Colonic mucosa (tissue), 4 donors: ENCODE measurements around the gene ZDHHC14. TPM values are rescaled to one million over a fixed set of nuclear protein-coding genes. Genes with fewer than 3 reads are reported as not detected.

Experiments
- DNase-seq: peaks from one replicate; pipeline ENCODE4 v3.0.0-alpha.2; 2020
- H3K27ac ChIP-seq: fragments of 200-600 bp; one replicate; pipeline ENCODE4 v1.8.0; 2021
- H3K27me3 ChIP-seq: fragments of 200-600 bp; one replicate; pipeline ENCODE4 v1.8.0; 2021
- H3K36me3 ChIP-seq: fragments of 200-600 bp; one replicate; pipeline ENCODE4 v1.8.0; 2021
- H3K4me1 ChIP-seq: fragments of 200-600 bp; one replicate; pipeline ENCODE4 v1.8.0; 2021; ENCODE audit warnings: mild to moderate bottlenecking
- H3K4me3 ChIP-seq: fragments of 200-600 bp; one replicate; pipeline ENCODE4 v1.8.0; 2021
- H3K9ac ChIP-seq, 2 donors: one replicate each; pipeline ENCODE4 v1.7.0; 2013; ENCODE audit warnings: control low read depth in 2 of 2, low read depth in 2 of 2, low read length in 2 of 2
- H3K9me3 ChIP-seq: fragments of 200-600 bp; one replicate; pipeline ENCODE4 v1.8.0; 2021
- intact Hi-C: fragments of 100-400 bp; cut with DNase I; formaldehyde crosslinking; loops from one replicate; pipeline ENCODE4 v1.14.1; 2022
- total RNA-seq, 2 donors: library from RNA; stranded (reverse); fragmentation: NEBNext Ultra II Directional in 1 of 2; extraction: Animal tissue kit (Norgen Biotek cat#: 25700) in 1 of 2; gene quantifications; one replicate each; pipeline ENCODE4 v1.2.1, GENCODE V29; 2021
- TF ChIP-seq, protein P1 (sequence below): fragments of 200-600 bp; IDR thresholded peaks from one replicate; pipeline ENCODE4 v1.8.0; 2022; ENCODE audit warnings: antibody characterized with exemption, mild to moderate bottlenecking
- donor health status: healthy.
- donor health status: DM: no; HTN: no; CAD: no.
- donor health status: DM: no; HTN: no; CAD: no.

Gene ZDHHC14
- total RNA-seq, 2 donors from 2014 or later = 8.4 to 11.4 TPM

DNA sequence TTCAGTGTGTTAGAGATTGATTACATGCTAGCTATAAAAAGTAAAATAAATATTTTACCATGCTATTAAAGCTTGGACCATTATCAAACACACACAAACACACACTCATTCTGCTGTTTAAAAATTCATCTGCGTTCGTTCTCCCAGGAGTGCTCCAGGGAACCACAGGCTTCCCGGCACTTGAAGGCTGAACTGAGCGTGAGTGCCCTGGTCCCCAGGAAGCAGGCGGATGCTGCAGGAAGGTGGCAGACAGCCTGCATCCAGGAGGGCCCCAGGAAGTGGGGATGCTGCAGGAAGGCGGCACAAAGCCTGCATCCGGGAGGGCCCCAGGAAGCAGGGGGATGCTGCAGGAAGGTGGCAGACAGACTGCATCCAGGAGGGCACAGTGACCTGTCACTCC, 294.8 kb downstream of the ZDHHC14 start:
- no peak overlapping the region for H3K27ac ChIP-seq
- DNase-seq = no peak
- no peaks in the 10 kb centered on the region for H3K36me3 ChIP-seq
- intact Hi-C loops = no loop called here
- H3K27me3 ChIP-seq = no peaks in the 10 kb centered on the region
- H3K4me3 ChIP-seq = no peak overlapping the region
- H3K9me3 ChIP-seq = no peaks in the 10 kb centered on the region
- H3K9ac ChIP-seq = no peak overlapping the region
- TF ChIP-seq, protein P1, sequence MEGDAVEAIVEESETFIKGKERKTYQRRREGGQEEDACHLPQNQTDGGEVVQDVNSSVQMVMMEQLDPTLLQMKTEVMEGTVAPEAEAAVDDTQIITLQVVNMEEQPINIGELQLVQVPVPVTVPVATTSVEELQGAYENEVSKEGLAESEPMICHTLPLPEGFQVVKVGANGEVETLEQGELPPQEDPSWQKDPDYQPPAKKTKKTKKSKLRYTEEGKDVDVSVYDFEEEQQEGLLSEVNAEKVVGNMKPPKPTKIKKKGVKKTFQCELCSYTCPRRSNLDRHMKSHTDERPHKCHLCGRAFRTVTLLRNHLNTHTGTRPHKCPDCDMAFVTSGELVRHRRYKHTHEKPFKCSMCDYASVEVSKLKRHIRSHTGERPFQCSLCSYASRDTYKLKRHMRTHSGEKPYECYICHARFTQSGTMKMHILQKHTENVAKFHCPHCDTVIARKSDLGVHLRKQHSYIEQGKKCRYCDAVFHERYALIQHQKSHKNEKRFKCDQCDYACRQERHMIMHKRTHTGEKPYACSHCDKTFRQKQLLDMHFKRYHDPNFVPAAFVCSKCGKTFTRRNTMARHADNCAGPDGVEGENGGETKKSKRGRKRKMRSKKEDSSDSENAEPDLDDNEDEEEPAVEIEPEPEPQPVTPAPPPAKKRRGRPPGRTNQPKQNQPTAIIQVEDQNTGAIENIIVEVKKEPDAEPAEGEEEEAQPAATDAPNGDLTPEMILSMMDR = no peak
- H3K4me1 ChIP-seq = no peaks in the 10 kb centered on the region

DNA sequence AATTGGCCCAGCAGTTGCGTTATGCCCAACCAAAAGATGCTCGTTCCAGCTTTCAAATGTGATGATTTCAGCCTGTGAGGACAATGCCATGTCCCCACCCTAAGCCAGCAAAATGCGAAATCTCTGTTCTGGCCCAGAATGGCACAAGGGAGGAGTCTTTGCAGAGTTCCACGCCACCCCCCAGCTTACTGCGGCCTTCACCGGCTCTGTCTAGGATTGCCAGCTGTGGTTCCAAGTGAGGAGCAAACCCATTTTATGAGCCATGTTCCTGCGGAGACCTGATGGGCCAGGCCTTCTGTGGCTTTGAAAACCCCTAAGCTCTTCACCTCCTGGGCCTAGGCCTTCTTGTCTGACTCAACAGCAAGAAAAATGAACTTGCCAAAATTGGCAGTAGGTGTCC, 295.3 kb downstream of the ZDHHC14 start:
- intact Hi-C loops = no loop called here
- no peaks in the 10 kb centered on the region for H3K27me3 ChIP-seq
- no peak for DNase-seq
- H3K4me3 ChIP-seq = no peak overlapping the region
- H3K27ac ChIP-seq = no peak overlapping the region
- no peaks in the 10 kb centered on the region for H3K9me3 ChIP-seq
- no peak overlapping the region for H3K9ac ChIP-seq
- H3K36me3 ChIP-seq = no peaks in the 10 kb centered on the region
- TF ChIP-seq, protein P1 = no peak
- H3K4me1 ChIP-seq = no peaks in the 10 kb centered on the region

DNA sequence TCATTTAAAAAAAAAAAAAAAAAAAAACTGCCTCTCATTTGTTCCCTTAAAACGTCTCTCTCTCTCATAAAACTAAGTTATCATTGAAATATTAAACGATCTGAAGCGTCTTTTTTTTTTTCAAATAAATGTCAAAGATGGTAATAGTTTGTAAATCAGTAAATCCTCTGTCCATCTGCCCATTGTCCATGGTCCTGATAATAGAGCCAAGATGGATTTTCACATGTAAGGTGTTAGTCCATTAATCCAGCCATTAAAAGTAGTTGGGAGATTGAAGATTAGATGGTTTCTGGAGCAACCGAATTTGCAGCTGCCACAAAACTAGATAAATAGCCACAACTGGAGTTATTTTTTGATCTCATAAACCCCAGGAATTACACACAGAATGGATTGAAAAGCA, 296.2 kb downstream of the ZDHHC14 start:
- no peak overlapping the region for H3K9ac ChIP-seq
- intact Hi-C loops = no loop called here
- no peaks in the 10 kb centered on the region for H3K27me3 ChIP-seq
- no peak overlapping the region for H3K4me3 ChIP-seq
- DNase-seq = no peak
- no peaks in the 10 kb centered on the region for H3K4me1 ChIP-seq
- no peak overlapping the region for H3K27ac ChIP-seq
- no peaks in the 10 kb centered on the region for H3K9me3 ChIP-seq
- TF ChIP-seq, protein P1 = no peak
- no peaks in the 10 kb centered on the region for H3K36me3 ChIP-seq

DNA sequence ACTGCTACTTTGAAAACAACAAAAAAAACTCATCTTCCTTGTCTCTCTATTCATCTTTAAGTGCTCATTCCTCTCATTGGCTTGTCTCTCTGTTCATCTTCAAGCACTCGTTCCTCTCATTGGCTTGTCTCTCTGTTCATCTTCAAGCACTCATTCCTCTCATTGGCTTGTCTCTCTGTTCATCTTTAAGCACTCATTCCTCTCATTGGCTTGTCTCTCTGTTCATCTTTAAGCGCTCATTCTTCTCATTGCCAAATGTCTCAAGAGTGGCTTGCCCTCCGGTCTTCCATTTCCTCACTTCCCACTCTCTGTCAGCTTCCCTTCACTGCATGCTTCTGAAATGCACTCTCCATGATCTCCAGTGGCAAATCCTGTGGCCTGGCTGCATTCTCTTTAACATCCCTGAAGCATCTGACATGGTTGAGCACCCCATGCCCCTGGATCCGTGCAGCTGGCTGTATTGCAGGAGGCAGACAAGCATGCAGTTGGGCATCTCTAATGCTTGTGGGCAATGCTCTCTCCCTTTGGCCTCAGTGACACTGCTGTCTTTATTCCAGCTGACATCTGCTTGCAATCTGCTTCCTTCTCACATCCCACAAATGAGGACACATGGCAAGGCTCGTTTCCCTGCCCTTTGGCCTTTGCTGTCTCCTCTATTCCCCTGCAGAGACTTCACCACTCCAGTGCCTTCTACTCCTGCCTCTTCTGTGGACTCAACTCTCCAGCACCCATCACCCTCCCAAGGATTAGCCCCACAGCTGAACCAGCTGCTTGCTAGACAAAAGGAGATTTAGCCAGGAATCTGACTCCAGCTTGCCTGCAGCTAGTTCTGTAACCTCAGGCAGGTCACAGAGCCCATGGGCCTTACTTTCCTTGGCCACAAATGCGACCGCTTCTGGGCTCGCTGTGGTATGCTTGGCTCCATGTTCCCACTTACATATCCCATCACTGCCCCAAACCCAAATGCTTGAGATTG, 298.9 kb downstream of the ZDHHC14 start:
- intact Hi-C loops = no loop called here
- Histone ChIP-seq H3K9me3 (no peaks in the 10 kb centered on the region), H3K4me3 (no peak overlapping the region), H3K27ac (no peak overlapping the region), H3K27me3 (no peaks in the 10 kb centered on the region), H3K4me1 (no peaks in the 10 kb centered on the region), H3K9ac (no peak overlapping the region), H3K36me3 (no peaks in the 10 kb centered on the region)
- DNase-seq = no peak
- TF ChIP-seq, protein P1 = no peak

DNA sequence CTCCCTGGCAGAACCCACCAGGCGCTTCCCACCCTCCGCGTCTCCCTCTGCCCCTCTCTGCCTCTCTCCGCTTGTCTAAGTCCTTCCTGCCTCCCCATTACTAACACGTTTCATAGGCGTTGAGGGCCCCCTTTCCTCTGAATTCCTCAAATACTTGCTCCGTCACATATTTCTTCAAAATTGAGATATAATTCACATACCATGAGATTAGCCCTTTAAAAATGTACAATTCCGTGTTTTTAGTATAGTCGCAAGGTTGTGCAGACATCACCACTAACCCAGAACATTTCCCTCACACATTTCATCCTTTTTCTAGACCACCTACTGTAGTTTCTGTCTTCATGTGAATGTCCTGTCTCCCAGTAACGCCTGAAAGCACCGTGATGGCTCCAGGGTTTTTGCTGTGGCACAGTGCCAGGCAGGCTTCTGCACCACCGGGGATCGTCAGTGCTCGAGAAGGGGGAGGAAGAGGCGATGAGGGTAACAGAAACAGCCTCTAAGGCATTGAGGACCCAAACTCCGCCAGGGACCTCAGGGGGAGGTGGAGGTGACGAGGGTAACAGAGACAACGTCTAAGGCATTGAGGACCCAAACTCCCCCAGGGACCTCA, 300.2 kb downstream of the ZDHHC14 start:
- TF ChIP-seq, protein P1 = no peak
- no peak for DNase-seq
- intact Hi-C loops = no loop called here

More for the DNA sequence above, 300.2 kb downstream of the ZDHHC14 start:
- H3K27ac ChIP-seq = no peak overlapping the region
- no peaks in the 10 kb centered on the region for H3K36me3 ChIP-seq
- no peaks in the 10 kb centered on the region for H3K4me1 ChIP-seq
- H3K9me3 ChIP-seq = no peaks in the 10 kb centered on the region
- no peaks in the 10 kb centered on the region for H3K27me3 ChIP-seq
- H3K9ac ChIP-seq = no peak overlapping the region
- H3K4me3 ChIP-seq = no peak overlapping the region
